ENCODE data around the gene PSMD10.

PSMD10 gene

GRCh38 chrX:108121291-108121690 lies 29.9 kb upstream of the PSMD10 start:
- no peak overlapping the region for H3K9ac ChIP-seq (ENCODE audit: low read depth, low read length)
- H3K4me1 ChIP-seq (ENCODE audit: control insufficient read depth, insufficient read depth, low read length), result peaks cover 6% of the 10 kb centered on the region

GRCh38 chrX:108117988-108118387 lies 26.6 kb upstream of the PSMD10 start:
- Histone ChIP-seq H3K9ac (ENCODE audit: low read depth, low read length) (no peak overlapping the region), H3K4me1 (ENCODE audit: control insufficient read depth, insufficient read depth, low read length) (peaks cover 2% of the 10 kb centered on the region), H3K36me3 (ENCODE audit: control insufficient read depth, insufficient read depth, low read length) (no peaks in the 10 kb centered on the region), H3K27me3 (ENCODE audit: control insufficient read depth, insufficient read depth, low read length) (no peaks in the 10 kb centered on the region), H3K4me3 (ENCODE audit: low read depth, low read length) (no peak overlapping the region), H3K9me3 (ENCODE audit: control insufficient read depth, insufficient read depth, low read length) (no peaks in the 10 kb centered on the region)

More at GRCh38 chrX:108121291-108121690, 29.9 kb upstream of the PSMD10 start:
- H3K4me3 ChIP-seq (ENCODE audit: low read depth, low read length), result no peak overlapping the region
- H3K27me3 ChIP-seq (ENCODE audit: control insufficient read depth, insufficient read depth, low read length), result no peaks in the 10 kb centered on the region
- H3K36me3 ChIP-seq (ENCODE audit: control insufficient read depth, insufficient read depth, low read length), result no peaks in the 10 kb centered on the region
- H3K9me3 ChIP-seq (ENCODE audit: control insufficient read depth, insufficient read depth, low read length), result no peaks in the 10 kb centered on the region

GRCh38 chrX:108114541-108114940 lies 23.2 kb upstream of the PSMD10 start:
- no peaks in the 10 kb centered on the region for H3K36me3 ChIP-seq (ENCODE audit: control insufficient read depth, insufficient read depth, low read length)
- H3K4me3 ChIP-seq (ENCODE audit: low read depth, low read length), result no peak overlapping the region
- no peaks in the 10 kb centered on the region for H3K27me3 ChIP-seq (ENCODE audit: control insufficient read depth, insufficient read depth, low read length)
- no peaks in the 10 kb centered on the region for H3K4me1 ChIP-seq (ENCODE audit: control insufficient read depth, insufficient read depth, low read length)
- H3K9ac ChIP-seq (ENCODE audit: low read depth, low read length), result no peak overlapping the region
- H3K9me3 ChIP-seq (ENCODE audit: control insufficient read depth, insufficient read depth, low read length), result no peaks in the 10 kb centered on the region

GRCh38 chrX:108105473-108105872 lies 14.1 kb upstream of the PSMD10 start:
- Histone ChIP-seq H3K4me1 (ENCODE audit: control insufficient read depth, insufficient read depth, low read length) (peaks cover 3% of the 10 kb centered on the region), H3K4me3 (ENCODE audit: low read depth, low read length) (no peak overlapping the region), H3K36me3 (ENCODE audit: control insufficient read depth, insufficient read depth, low read length) (no peaks in the 10 kb centered on the region), H3K9ac (ENCODE audit: low read depth, low read length) (no peak overlapping the region), H3K27me3 (ENCODE audit: control insufficient read depth, insufficient read depth, low read length) (no peaks in the 10 kb centered on the region), H3K9me3 (ENCODE audit: control insufficient read depth, insufficient read depth, low read length) (no peaks in the 10 kb centered on the region)

GRCh38 chrX:108097380-108097779 lies 6.0 kb upstream of the PSMD10 start:
- Histone ChIP-seq H3K4me3 (ENCODE audit: low read depth, low read length) (no peak overlapping the region), H3K9me3 (ENCODE audit: control insufficient read depth, insufficient read depth, low read length) (no peaks in the 10 kb centered on the region), H3K36me3 (ENCODE audit: control insufficient read depth, insufficient read depth, low read length) (no peaks in the 10 kb centered on the region), H3K4me1 (ENCODE audit: control insufficient read depth, insufficient read depth, low read length) (no peaks in the 10 kb centered on the region), H3K9ac (ENCODE audit: low read depth, low read length) (no peak overlapping the region), H3K27me3 (ENCODE audit: control insufficient read depth, insufficient read depth, low read length) (no peaks in the 10 kb centered on the region)

GRCh38 chrX:108091878-108092291 lies 543 bp upstream of the PSMD10 start:
- Histone ChIP-seq H3K36me3 (ENCODE audit: control insufficient read depth, insufficient read depth, low read length) (no peaks in the 10 kb centered on the region), H3K9me3 (ENCODE audit: control insufficient read depth, insufficient read depth, low read length) (no peaks in the 10 kb centered on the region), H3K9ac (ENCODE audit: low read depth, low read length) (no peak overlapping the region), H3K4me1 (ENCODE audit: control insufficient read depth, insufficient read depth, low read length) (peaks cover 5% of the 10 kb centered on the region), H3K27me3 (ENCODE audit: control insufficient read depth, insufficient read depth, low read length) (no peaks in the 10 kb centered on the region), H3K4me3 (ENCODE audit: low read depth, low read length) (peak overlapping the region; percentile 94)

- Histone ChIP-seq H3K9me3 (ENCODE audit: control insufficient read depth, insufficient read depth, low read length) (no peaks in the 10 kb centered on the region), H3K27me3 (ENCODE audit: control insufficient read depth, insufficient read depth, low read length) (no peaks in the 10 kb centered on the region), H3K4me3 (ENCODE audit: low read depth, low read length) (peak overlapping the region; percentile 94), H3K4me1 (ENCODE audit: control insufficient read depth, insufficient read depth, low read length) (peaks cover 5% of the 10 kb centered on the region), H3K36me3 (ENCODE audit: control insufficient read depth, insufficient read depth, low read length) (no peaks in the 10 kb centered on the region), H3K9ac (ENCODE audit: low read depth, low read length) (peak overlapping the region; percentile 87)
These were observed 665 bp downstream of the PSMD10 start for GRCh38 chrX:108090491-108091263.

GRCh38 chrX:108088511-108088910 lies 2.8 kb downstream of the PSMD10 start:
- no peaks in the 10 kb centered on the region for H3K27me3 ChIP-seq (ENCODE audit: control insufficient read depth, insufficient read depth, low read length)
- H3K9me3 ChIP-seq (ENCODE audit: control insufficient read depth, insufficient read depth, low read length), result no peaks in the 10 kb centered on the region
- peaks cover 5% of the 10 kb centered on the region for H3K4me1 ChIP-seq (ENCODE audit: control insufficient read depth, insufficient read depth, low read length)
- H3K4me3 ChIP-seq (ENCODE audit: low read depth, low read length), result no peak overlapping the region
- no peak overlapping the region for H3K9ac ChIP-seq (ENCODE audit: low read depth, low read length)
- peaks cover 3% of the 10 kb centered on the region for H3K36me3 ChIP-seq (ENCODE audit: control insufficient read depth, insufficient read depth, low read length)

- Histone ChIP-seq H3K36me3 (ENCODE audit: control insufficient read depth, insufficient read depth, low read length) (peaks cover 3% of the 10 kb centered on the region), H3K27me3 (ENCODE audit: control insufficient read depth, insufficient read depth, low read length) (no peaks in the 10 kb centered on the region), H3K9ac (ENCODE audit: low read depth, low read length) (no peak overlapping the region), H3K9me3 (ENCODE audit: control insufficient read depth, insufficient read depth, low read length) (no peaks in the 10 kb centered on the region), H3K4me3 (ENCODE audit: low read depth, low read length) (no peak overlapping the region), H3K4me1 (ENCODE audit: control insufficient read depth, insufficient read depth, low read length) (peaks cover 5% of the 10 kb centered on the region)
These were observed 3.5 kb downstream of the PSMD10 start for GRCh38 chrX:108087792-108088191.

GRCh38 chrX:108081110-108081509 lies 10.2 kb downstream of the PSMD10 start:
- H3K4me1 ChIP-seq (ENCODE audit: control insufficient read depth, insufficient read depth, low read length), result no peaks in the 10 kb centered on the region
- H3K4me3 ChIP-seq (ENCODE audit: low read depth, low read length), result no peak overlapping the region
- no peaks in the 10 kb centered on the region for H3K9me3 ChIP-seq (ENCODE audit: control insufficient read depth, insufficient read depth, low read length)
- peaks cover 3% of the 10 kb centered on the region for H3K36me3 ChIP-seq (ENCODE audit: control insufficient read depth, insufficient read depth, low read length)
- H3K27me3 ChIP-seq (ENCODE audit: control insufficient read depth, insufficient read depth, low read length), result no peaks in the 10 kb centered on the region
- H3K9ac ChIP-seq (ENCODE audit: low read depth, low read length), result no peak overlapping the region

GRCh38 chrX:108072746-108073145 lies 18.6 kb downstream of the PSMD10 start:
- Histone ChIP-seq H3K9me3 (ENCODE audit: control insufficient read depth, insufficient read depth, low read length) (no peaks in the 10 kb centered on the region), H3K36me3 (ENCODE audit: control insufficient read depth, insufficient read depth, low read length) (no peaks in the 10 kb centered on the region), H3K9ac (ENCODE audit: low read depth, low read length) (no peak overlapping the region), H3K4me3 (ENCODE audit: low read depth, low read length) (no peak overlapping the region), H3K27me3 (ENCODE audit: control insufficient read depth, insufficient read depth, low read length) (no peaks in the 10 kb centered on the region), H3K4me1 (ENCODE audit: control insufficient read depth, insufficient read depth, low read length) (no peaks in the 10 kb centered on the region)

- H3K27me3 ChIP-seq (ENCODE audit: control insufficient read depth, insufficient read depth, low read length), result no peaks in the 10 kb centered on the region
- H3K4me3 ChIP-seq (ENCODE audit: low read depth, low read length), result no peak overlapping the region
- H3K36me3 ChIP-seq (ENCODE audit: control insufficient read depth, insufficient read depth, low read length), result no peaks in the 10 kb centered on the region
- H3K9ac ChIP-seq (ENCODE audit: low read depth, low read length), result no peak overlapping the region
- no peaks in the 10 kb centered on the region for H3K9me3 ChIP-seq (ENCODE audit: control insufficient read depth, insufficient read depth, low read length)
- peaks cover 4% of the 10 kb centered on the region for H3K4me1 ChIP-seq (ENCODE audit: control insufficient read depth, insufficient read depth, low read length)
These were observed 19.8 kb downstream of the PSMD10 start for GRCh38 chrX:108071578-108071977.

All from iPS-15b (cell line).